Tibial nerve (tissue), 4 donors: ENCODE results near the gene SPAG9.

Source experiments
- CTCF ChIP-seq, 5 experiments: fragments of 200-600 bp in 3 of 5; fragments of 450-650 bp in 2 of 5; sonication (generic) in 3 of 5; IDR thresholded peaks; one replicate each; pipeline ENCODE4 v1.5.1; 2016 to 2019; ENCODE audit warnings: antibody characterized with exemption in 5 of 5, mild to moderate bottlenecking in 3 of 5, moderate library complexity in 2 of 5
- EP300 ChIP-seq, 2 donors: sonication (generic); formaldehyde crosslinking; IDR thresholded peaks; one replicate each; pipeline ENCODE4 v1.6.1; 2017; ENCODE audit warnings: antibody characterized with exemption in 2 of 2, mild to moderate bottlenecking in 1 of 2
- POLR2A ChIP-seq, 2 donors: fragments of 450-650 bp; IDR thresholded peaks; one replicate each; pipeline ENCODE4 v1.6.1; 2017; ENCODE audit warnings: antibody characterized with exemption in 2 of 2, mild to moderate bottlenecking in 2 of 2, moderate library complexity in 2 of 2

DNA sequence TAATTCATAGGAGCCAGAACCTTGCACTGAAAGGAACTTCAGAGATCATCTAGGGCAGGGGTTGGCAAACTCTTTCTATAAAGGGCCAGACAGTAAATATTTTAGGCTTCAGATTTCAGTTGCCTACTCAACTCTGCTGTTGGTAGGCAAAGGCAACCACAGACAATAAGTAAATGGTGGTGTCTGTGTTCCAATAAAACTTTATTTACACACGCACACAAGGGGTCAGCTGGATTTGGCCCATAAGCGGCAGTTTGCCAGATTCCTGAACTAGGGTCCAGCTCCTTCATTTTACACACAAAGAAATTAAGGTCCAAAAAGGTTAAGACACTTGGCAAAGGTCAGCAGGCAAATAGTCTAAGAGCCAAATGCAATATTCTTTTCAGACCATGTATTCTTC is 107.3 kb downstream of the SPAG9 start:
- no peak for TF ChIP-seq CTCF (IDR thresholded peaks at IDR 0.05)
- no peak for TF ChIP-seq EP300 (IDR thresholded peaks at IDR 0.05)
- no peak for TF ChIP-seq POLR2A (IDR thresholded peaks at IDR 0.05)
